GM23248 (cell line): ENCODE measurements around the gene RFT1. TPM values are rescaled to one million over a fixed set of nuclear protein-coding genes. Genes with fewer than 3 reads are reported as not detected.

Source experiments
- DNase-seq: peaks from one replicate; pipeline ENCODE4 v3.0.0-alpha.2; 2015
- H2AFZ ChIP-seq: fragments of 200-600 bp; sonication (generic); 2 replicates; pipeline ENCODE4 v1.6.1; 2016; ENCODE audit warnings: antibody characterized with exemption
- H3F3A ChIP-seq: fragments of 200-600 bp; sonication (generic); 2 replicates; pipeline ENCODE4 v1.6.1; 2016; ENCODE audit warnings: mild to moderate bottlenecking, antibody characterized with exemption, mixed run types; ENCODE audit not compliant: insufficient read depth
- H3K27ac ChIP-seq: fragments of 200-600 bp; sonication (generic); 2 replicates; pipeline ENCODE4 v1.5.1; 2016; ENCODE audit warnings: mild to moderate bottlenecking
- H3K27me3 ChIP-seq: fragments of 200-600 bp; sonication (generic); replicated peaks from 2 replicates; pipeline ENCODE4 v1.6.1; 2016; ENCODE audit warnings: mild to moderate bottlenecking; ENCODE audit not compliant: insufficient read depth
- H3K36me3 ChIP-seq: fragments of 200-600 bp; sonication (generic); 2 replicates; pipeline ENCODE4 v1.6.1; 2016; ENCODE audit warnings: low read depth, mild to moderate bottlenecking
- H3K4me1 ChIP-seq: fragments of 200-600 bp; sonication (generic); 2 replicates; pipeline ENCODE4 v1.6.1; 2016; ENCODE audit warnings: mild to moderate bottlenecking; ENCODE audit not compliant: insufficient read depth
- H3K4me2 ChIP-seq: fragments of 200-600 bp; sonication (generic); one replicate; pipeline ENCODE4 v1.6.1; 2016; ENCODE audit warnings: mild to moderate bottlenecking; ENCODE audit not compliant: unreplicated experiment
- H3K4me3 ChIP-seq: fragments of 200-600 bp; sonication (generic); 2 replicates; pipeline ENCODE4 v1.5.1; 2016; ENCODE audit warnings: mild to moderate bottlenecking
- H3K79me2 ChIP-seq: fragments of 200-600 bp; sonication (generic); 2 replicates; pipeline ENCODE4 v1.6.1; 2016; ENCODE audit warnings: mild to moderate bottlenecking; ENCODE audit not compliant: insufficient read depth
- H3K9ac ChIP-seq: fragments of 200-600 bp; sonication (generic); 2 replicates; pipeline ENCODE4 v1.6.1; 2016; ENCODE audit warnings: mild to moderate bottlenecking
- H3K9me2 ChIP-seq: fragments of 200-600 bp; sonication (generic); 2 replicates; pipeline ENCODE4 v1.6.1; 2016; ENCODE audit warnings: mixed run types, mild to moderate bottlenecking, moderate library complexity; ENCODE audit not compliant: insufficient read depth
- H3K9me3 ChIP-seq: fragments of 200-600 bp; sonication (generic); one replicate; pipeline ENCODE4 v1.6.1; 2017; ENCODE audit warnings: low read depth
- H4K20me1 ChIP-seq: fragments of 200-600 bp; sonication (generic); 2 replicates; pipeline ENCODE4 v1.6.0; 2016; ENCODE audit not compliant: insufficient read depth
- EZH2 ChIP-seq: fragments of 200-600 bp; sonication (generic); IDR thresholded peaks from 2 replicates; pipeline ENCODE4 v1.6.1; 2018; ENCODE audit warnings: antibody characterized with exemption, mild to moderate bottlenecking; ENCODE audit not compliant: insufficient read depth, poor library complexity, severe bottlenecking
- EZH2phosphoT487 ChIP-seq: fragments of 200-600 bp; sonication (generic); IDR thresholded peaks from 2 replicates; pipeline ENCODE4 v1.6.1; 2018; ENCODE audit warnings: antibody characterized with exemption, moderate library complexity, mild to moderate bottlenecking, low read depth; ENCODE audit not compliant: insufficient read depth
- WGBS, 2 experiments: methylation state at CpG; one replicate each; pipeline ENCODE4 v1.1.6; 2015 to 2017; ENCODE audit warnings: low lambda C conversion rate in 2 of 2, low coverage in 1 of 2; ENCODE audit errors: missing lambda C conversion rate in 2 of 2; 5-methylcytosine and 5-hydroxymethylcytosine counted together
- in situ Hi-C: fragments of 300-500 bp; cut with MboI; formaldehyde crosslinking; loops from 2 replicates; pipeline ENCODE4 v1.15.0; 2020
- polyA plus RNA-seq: library from polyadenylated mRNA; unstranded; fragments of >200 nt; fragmentation: Nextera tagmentation; extraction: Ambion mirVana; gene quantifications from 2 replicates; pipeline ENCODE4 v1.2.1, GENCODE V29; 2016
- total RNA-seq: library from RNA; depleted of rRNA; stranded (reverse); fragments of >200 nt; shearing (Covaris generic); gene quantifications from 2 replicates; pipeline ENCODE4 v1.2.3, GENCODE V29; 2014

The RFT1 gene
- total and polyA plus RNA-seq, 2 experiments from 2014 or later = 35.0 to 35.7 TPM

GRCh38 chr3:53080612-53081205 is 49.5 kb downstream of the RFT1 start:
- Histone ChIP-seq H4K20me1 (no peaks in the 10 kb centered on the region), H3K27ac (no peak overlapping the region), H3K27me3 (no peaks in the 10 kb centered on the region), H3K4me1 (peaks cover 14% of the 10 kb centered on the region), H3K4me2 (no peak overlapping the region), H3K9me2 (no peaks in the 10 kb centered on the region), H3K79me2 (no peaks in the 10 kb centered on the region), H2AFZ (no peak overlapping the region), H3K9me3 (no peaks in the 10 kb centered on the region), H3K36me3 (no peaks in the 10 kb centered on the region), H3F3A (0 out of 2 replicates have a peak, but pooled peaks cover 6% of the 10 kb centered on the region), H3K9ac (no peak overlapping the region), H3K4me3 (no peak overlapping the region)
- in situ Hi-C loops = no loop called here
- no peak for DNase-seq
- whole genome bisulfite sequencing, 2 experiments = 78 to 80% methylated on average over 7 of the region's 7 CpGs
- no peak for TF ChIP-seq EZH2phosphoT487
- TF ChIP-seq EZH2 = no peak

- DNase-seq = no peak
- H3K4me3 ChIP-seq = no peak overlapping the region
- H4K20me1 ChIP-seq = no peaks in the 10 kb centered on the region
- H3K4me2 ChIP-seq = no peak overlapping the region
- H3K79me2 ChIP-seq = no peaks in the 10 kb centered on the region
- TF ChIP-seq EZH2 (no peak), EZH2phosphoT487 (no peak)
- no peaks in the 10 kb centered on the region for H3K9me2 ChIP-seq
- peaks cover 14% of the 10 kb centered on the region for H3K4me1 ChIP-seq
- in situ Hi-C loops = no loop called here
- H3K27me3 ChIP-seq = no peaks in the 10 kb centered on the region
- H2AFZ ChIP-seq = no peak overlapping the region
- no peaks in the 10 kb centered on the region for H3K36me3 ChIP-seq
- H3K9me3 ChIP-seq = no peaks in the 10 kb centered on the region
- H3K9ac ChIP-seq = no peak overlapping the region
- H3K27ac ChIP-seq = no peak overlapping the region
- WGBS, 2 experiments = 91 to 92% methylated on average over 11 to 12 of the region's 12 CpGs
- H3F3A ChIP-seq = 0 out of 2 replicates have a peak, but pooled peaks cover 5% of the 10 kb centered on the region
Observed at GRCh38 chr3:53079791-53080555, 50.3 kb downstream of the RFT1 start.

- no peaks in the 10 kb centered on the region for H3K9me2 ChIP-seq
- WGBS, 2 experiments = 94 to 97% methylated on average over 6 of the region's 6 CpGs
- TF ChIP-seq EZH2 (no peak), EZH2phosphoT487 (no peak)
- no peaks in the 10 kb centered on the region for H4K20me1 ChIP-seq
- no peaks in the 10 kb centered on the region for H3K79me2 ChIP-seq
- H3K4me2 ChIP-seq = no peak overlapping the region
- no peak overlapping the region for H3K9ac ChIP-seq
- H3F3A ChIP-seq = 0 out of 2 replicates have a peak, but pooled peaks cover 5% of the 10 kb centered on the region
- H3K27me3 ChIP-seq = no peaks in the 10 kb centered on the region
- peaks cover 9% of the 10 kb centered on the region for H3K4me1 ChIP-seq
- no peaks in the 10 kb centered on the region for H3K9me3 ChIP-seq
- no peak overlapping the region for H3K27ac ChIP-seq
- in situ Hi-C loops = no loop called here
- H2AFZ ChIP-seq = no peak overlapping the region
- no peak overlapping the region for H3K4me3 ChIP-seq
- no peaks in the 10 kb centered on the region for H3K36me3 ChIP-seq
- no peak for DNase-seq
Observed at GRCh38 chr3:53079147-53079546, 51.1 kb downstream of the RFT1 start.

GRCh38 chr3:53078656-53079055 is 51.6 kb downstream of the RFT1 start:
- H3K36me3 ChIP-seq = no peaks in the 10 kb centered on the region
- no peak overlapping the region for H3K4me2 ChIP-seq
- no peak overlapping the region for H3K4me3 ChIP-seq
- H3K9me2 ChIP-seq = no peaks in the 10 kb centered on the region
- H3K79me2 ChIP-seq = no peaks in the 10 kb centered on the region
- H3K9me3 ChIP-seq = no peaks in the 10 kb centered on the region
- H3K9ac ChIP-seq = no peak overlapping the region
- H3F3A ChIP-seq = 0 out of 2 replicates have a peak, but pooled peaks cover 1% of the 10 kb centered on the region
- 94 to 100% methylated on average over 3 of the region's 3 CpGs for WGBS, 2 experiments
- H2AFZ ChIP-seq = no peak overlapping the region
- in situ Hi-C loops = no loop called here
- TF ChIP-seq EZH2 = no peak
- no peak for TF ChIP-seq EZH2phosphoT487
- H3K27me3 ChIP-seq = no peaks in the 10 kb centered on the region
- no peaks in the 10 kb centered on the region for H4K20me1 ChIP-seq
- DNase-seq = no peak
- peaks cover 5% of the 10 kb centered on the region for H3K4me1 ChIP-seq
- H3K27ac ChIP-seq = no peak overlapping the region
